NCI-H2171 treated with DMSO at 0.1 percent for 48 hours (cell line): Measurements from ENCODE around the gene MACROH2A2.

Source experiments
- DNase-seq: peaks from one replicate; lab custom pipeline; 2025; lab: John Stamatoyannopoulos, UW

The MACROH2A2 gene

DNA sequence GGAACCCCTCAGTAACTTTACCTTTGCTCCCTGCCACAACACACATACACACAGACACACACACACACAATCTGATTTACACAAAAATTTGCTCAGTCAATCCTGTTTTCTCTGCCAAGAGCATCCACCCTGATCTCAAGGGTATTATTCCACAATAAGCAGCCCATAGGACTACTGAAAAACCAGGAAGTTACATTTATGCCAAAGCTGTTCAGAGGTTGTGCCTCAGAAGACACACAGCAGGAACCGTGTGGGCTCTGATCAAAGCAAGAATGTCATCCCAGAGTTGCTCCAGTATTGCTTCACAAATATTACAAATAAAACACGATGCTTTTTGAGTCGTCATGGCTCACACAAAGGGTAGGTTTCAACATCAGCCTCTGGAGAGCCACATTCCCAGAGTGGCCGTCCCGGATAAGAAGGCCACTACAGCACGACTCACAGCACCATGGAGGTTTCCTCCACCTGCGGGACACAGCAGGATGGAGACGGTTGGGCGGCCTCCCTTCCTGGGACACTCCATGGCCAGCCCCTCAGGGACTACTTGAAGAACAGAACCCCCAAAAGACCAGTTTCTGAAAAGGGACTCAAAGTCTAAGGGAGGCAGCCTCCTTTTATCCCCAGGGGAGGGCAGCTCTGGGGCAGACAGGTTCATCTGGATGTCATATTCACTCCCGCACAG lies 78.4 kb downstream of the MACROH2A2 start:
- DNase-seq = no peak

DNA sequence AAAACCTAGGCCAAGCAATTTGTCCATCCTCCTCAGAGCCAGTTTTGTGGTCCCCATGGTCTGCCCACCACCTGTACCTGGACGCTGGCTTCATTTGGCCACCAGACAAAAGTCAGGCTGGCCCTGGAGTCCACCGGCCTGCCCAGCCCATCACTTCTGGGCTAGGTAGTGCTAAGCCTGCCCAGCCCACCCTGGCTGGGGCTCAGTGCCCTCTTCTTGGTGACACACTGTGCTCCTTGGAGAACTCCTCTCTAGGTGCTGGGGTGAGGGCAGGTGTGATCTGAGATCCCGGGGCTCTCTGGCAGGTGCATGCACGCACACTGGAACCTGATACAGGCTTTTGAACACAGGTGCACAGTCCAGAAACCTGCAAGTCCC lies 78.9 kb downstream of the MACROH2A2 start:
- DNase-seq = no peak

DNA sequence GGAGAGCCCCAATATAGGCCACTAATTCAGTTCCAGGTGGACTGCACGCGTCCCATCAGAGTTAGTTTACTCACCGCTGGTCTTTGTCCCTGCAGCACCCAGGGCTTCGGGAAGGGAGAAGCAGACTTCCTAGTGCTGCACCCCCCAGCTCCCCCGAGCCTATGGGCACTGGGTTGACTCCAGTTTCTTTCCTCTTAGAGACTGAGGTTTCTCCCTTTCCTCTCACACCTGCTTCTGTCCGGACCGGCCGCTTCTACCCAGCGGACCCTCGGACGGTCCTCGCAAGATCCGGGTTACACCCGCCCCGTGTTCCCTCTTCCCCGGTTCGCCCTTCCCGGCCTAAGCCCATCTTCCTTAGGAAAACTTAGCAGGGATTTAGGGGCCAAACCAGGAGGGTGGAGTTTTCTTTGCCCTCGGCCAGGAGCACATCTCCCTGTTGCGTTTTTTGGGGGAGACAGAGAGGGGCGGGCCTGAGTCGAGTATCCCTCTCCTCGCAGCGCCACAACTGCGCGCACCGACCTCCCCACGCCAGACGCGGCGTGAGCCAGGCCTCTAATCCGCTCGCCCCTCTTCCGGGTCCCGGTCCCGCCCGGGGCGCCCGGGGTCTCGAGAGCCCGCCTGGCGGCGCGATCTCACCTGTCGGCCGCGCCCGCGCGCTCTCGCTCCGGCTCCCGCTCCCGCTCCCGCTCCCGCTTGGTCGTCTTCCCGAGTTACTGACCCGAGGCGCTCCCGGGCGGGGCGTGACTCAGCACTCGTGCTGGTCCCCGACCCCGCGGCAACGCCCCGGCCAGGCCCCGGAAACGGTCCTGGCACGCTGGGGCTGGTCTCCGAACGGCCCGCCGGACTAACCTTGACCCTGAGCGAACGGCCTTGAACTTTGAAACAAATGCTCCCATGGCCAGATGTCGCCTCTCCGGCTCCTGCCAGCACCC lies 79.7 kb downstream of the MACROH2A2 start, which contains the start of gene AIFM2:
Gene AIFM2, minus strand, starts transcription at position 728 of the 932 bp plus-strand sequence. CDS start 8,741 bp downstream, outside the sequence.
- peak; percentile 17 for DNase-seq

DNA sequence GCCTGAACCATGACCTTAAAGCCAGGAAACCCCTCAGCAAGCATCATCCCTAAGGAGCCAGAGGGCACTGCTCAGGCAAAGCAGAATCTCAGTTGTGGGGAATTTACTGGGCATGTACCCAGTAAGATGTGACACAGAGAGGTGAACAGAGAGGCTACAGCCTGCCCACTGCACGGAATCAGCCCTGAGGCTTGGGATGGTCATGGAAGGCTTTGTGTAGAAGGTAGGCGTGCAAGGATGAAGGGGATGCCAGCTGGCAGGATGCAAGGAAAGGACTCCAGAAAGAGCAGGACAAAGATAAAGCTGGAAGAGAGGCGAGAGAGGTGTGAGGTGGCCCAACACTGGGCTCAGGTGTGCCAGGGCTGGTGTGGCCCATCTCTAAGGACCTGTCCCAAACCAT lies 82.4 kb downstream of the MACROH2A2 start:
- no peak for DNase-seq

DNA sequence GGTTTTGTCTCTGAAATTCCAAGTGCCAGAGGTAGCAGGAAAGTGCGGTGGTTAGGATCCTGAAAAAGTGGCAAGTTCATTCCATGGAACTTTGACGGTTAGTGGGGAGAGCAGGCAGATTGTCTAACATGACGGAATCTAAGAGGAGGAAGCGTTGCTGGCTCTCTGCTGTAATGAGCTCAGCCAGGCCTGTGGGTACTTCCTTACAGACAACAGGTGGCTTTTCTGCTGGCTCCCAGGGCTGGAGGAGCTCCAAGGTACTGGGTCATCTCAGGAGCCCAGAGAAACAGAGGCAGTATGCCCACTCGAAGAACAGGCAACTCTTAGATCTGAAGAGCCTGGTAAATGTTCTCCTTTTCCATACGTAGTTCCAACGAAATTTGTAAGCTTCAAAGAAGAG lies 83.0 kb downstream of the MACROH2A2 start:
- DNase-seq = no peak

DNA sequence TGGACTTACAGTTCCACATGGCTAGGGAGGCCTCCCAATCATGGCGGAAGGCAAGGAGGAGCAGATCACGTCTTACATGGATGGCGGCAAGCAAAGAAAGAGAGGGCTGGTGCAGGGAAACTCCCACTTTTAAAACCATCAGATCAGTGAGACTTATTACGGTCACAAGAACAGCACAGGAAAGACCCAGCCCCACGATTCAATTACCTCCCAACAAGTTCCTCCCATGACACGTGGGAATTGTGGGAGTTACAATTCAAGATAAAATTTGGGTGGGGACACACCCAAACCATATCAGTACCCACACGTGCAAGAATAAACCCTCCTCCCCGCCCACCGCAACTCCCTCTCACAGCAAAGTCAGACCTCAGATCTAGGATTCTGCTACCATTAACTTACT lies 84.5 kb downstream of the MACROH2A2 start:
- no peak for DNase-seq

DNA sequence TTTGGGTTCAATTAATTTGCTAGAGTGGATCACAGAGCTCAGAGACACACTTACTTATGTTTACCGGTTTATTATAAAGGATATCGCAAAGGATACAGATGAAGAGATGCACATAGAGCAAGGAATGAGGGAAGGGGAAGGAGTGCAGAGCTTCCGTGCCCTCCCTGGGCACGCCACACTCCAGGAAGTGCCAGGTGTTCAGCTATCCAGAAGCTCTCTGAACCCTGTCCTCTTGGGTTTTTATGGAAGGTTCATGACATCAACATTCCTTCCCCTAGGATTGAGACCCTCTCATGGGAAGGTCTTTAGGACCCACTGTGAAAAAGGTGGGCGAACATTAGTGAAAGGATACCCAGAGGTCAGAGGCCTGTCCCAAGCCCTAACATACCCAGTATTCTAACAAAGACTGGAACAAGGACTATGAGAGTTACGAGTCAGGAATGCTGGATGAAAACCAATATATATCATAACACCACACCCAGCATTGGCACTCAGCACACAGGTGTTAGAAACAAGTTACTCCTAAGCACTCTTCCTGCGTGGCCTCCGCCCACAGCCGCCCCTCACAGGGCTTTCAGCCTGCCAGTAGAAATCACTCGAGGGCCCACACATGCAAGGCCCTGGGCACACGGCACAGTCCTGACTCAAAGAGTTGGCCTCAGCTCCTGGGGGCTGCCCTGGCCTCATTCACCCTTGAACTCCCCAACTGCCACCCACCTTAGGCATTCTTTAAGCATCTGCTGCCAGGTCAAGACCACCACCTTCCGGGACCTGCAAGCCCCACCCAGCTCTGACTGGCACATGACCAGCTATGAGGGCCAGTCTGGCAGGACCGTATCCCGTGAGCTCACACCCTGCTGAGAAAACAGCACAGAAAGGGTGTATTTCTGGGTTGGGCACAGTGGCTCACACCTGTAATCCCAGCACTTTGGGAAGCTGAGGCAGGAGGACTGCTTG lies 85.6 kb downstream of the MACROH2A2 start:
- no peak for DNase-seq

DNA sequence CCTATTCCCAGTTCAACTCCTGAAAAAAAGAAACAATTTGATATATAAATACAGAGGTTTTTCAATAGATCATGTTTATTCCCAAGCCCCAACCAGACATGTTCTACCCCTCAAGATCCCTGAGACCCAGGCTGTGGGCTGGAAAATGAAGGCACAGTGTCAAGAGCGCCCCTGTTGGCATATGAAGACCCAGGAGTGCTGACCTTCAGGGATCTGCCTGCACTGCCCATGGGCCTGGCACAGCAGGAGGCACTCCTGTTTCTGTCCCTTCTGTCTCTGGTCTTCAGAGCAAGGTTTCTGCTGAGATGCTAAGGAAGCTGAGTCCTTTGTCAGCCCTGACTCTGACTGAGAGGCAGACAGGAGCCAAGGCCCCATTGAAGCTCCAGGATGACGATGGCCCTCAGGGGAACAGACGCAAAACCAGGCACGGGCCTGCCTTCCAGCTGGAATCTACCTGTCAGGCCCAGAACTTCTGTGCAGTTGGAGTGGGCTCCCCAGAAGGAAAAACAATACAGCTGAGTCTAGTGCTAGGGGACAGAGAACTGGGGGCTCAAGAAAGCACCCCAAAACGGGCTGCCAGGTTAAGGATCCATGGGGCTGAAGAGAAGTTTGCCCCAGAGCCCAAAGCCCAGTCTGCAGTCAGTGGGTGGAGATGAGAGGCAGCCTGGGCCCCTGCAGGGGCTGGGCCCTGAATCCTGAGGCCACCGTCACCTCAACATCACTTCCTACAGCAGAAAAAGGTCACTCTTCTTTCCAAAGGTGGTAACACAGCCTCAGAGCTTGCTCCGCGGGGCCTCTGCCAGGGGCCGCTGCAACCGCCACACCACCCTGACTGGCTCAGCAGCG lies 86.7 kb downstream of the MACROH2A2 start:
- DNase-seq = no peak

DNA sequence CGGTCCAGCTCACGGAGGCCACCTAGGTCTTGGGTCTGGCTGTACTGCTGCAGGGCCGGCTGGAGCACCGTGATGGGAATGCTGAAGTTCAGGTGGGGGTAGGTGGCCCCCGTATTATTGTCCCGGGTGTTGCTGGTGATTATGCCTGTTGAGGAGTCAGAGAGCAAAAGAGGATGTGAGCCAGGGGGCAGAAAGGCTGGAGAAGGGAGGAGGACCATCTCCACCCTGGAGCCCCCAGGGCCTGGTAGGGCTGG lies 87.3 kb downstream of the MACROH2A2 start:
- DNase-seq = no peak

DNA sequence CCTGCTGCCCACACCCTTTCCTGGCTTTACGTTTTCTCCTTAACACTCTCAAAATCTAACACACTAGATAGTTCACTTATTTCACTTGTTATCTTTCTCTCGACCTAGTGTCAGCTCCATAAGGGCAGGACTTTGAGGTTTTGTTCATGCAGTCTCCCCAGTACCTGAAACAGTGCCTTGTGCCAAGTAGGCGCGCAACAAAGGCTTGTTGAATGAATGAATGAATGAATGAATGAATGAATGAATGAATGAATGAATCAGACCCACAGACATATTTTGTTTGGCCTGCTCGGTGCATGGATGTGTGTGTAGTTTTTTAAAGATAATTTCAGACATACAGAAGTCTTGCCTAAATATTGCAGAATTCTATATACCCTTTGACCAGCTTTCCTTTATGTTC lies 87.7 kb downstream of the MACROH2A2 start:
- DNase-seq = no peak

DNA sequence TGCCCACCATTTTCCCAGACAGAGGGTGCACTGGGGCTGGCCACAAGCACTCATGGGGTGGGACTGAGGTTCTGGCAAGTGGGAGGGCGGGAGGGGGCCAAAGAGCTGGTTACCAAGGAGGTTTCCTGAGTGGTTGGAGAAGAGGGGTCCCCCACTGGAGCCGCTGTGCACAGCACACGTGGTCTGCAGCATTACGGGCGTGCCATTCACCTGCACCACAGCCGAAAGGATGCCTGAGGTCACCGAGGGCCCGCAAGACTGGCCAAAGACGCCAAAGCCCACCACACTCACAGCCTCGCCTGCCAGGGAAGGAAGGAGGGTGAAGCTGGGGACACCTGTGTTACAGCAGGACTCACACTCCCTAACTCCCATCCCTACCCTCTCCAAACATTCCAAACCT lies 89.9 kb downstream of the MACROH2A2 start:
- no peak for DNase-seq

DNA sequence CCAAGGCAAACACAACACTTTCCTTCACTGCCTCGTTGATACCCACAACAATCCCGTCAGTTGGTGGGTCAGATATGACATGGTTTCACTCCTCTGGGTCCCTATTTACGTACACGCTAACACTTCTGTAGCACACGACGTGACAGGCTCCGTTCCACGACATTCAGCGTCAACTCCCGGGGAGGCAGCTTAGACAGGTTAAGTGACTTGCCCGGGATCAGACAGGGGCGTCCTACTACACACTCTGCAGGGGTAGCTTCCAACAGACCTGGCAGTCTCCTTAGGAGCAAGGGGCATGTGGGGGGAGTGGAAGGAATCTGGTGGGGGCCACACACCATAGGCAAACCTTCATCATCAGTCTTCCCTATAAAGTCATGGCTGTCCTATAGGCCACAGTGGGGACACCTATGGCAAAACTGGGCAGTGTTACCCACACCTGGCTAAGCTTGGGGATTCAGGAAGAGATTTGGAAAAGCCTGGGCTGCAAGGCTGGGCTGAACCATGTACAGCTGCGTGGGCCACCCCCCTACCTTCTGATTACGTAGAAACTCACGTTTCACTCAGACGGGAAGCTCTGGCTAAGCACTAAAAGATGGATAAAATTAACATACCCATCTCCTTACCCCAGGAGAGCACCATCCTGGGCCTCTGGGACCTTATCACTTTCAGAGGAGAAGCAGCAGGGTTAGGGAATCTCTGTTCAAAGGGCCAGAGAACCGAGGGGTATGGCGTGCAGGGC lies 91.9 kb downstream of the MACROH2A2 start:
- DNase-seq = no peak

DNA sequence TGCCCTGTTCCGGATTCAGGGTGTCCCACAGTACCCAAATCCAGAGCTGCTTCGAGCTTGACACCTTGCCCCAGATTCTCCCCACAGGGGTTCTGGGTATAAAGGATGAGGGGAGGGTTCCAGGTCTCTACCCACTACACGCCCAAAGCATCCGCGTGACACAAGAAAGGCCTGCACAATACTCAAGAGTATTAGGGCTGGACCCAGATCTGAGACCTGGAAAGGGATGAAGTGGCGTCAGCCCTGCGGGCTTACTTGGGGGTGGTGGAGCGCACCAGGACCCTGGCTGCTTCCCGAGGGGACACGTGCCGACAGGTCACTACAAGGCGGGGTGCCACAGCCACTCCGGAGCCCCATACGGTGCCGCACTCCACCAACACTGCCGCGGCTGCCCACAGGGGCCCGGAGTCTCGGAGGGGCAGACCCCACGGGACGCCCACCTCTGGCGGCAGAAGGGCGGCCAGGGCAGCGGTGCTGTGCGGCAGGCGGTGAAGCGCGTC lies 92.6 kb downstream of the MACROH2A2 start:
- DNase-seq = no peak

DNA sequence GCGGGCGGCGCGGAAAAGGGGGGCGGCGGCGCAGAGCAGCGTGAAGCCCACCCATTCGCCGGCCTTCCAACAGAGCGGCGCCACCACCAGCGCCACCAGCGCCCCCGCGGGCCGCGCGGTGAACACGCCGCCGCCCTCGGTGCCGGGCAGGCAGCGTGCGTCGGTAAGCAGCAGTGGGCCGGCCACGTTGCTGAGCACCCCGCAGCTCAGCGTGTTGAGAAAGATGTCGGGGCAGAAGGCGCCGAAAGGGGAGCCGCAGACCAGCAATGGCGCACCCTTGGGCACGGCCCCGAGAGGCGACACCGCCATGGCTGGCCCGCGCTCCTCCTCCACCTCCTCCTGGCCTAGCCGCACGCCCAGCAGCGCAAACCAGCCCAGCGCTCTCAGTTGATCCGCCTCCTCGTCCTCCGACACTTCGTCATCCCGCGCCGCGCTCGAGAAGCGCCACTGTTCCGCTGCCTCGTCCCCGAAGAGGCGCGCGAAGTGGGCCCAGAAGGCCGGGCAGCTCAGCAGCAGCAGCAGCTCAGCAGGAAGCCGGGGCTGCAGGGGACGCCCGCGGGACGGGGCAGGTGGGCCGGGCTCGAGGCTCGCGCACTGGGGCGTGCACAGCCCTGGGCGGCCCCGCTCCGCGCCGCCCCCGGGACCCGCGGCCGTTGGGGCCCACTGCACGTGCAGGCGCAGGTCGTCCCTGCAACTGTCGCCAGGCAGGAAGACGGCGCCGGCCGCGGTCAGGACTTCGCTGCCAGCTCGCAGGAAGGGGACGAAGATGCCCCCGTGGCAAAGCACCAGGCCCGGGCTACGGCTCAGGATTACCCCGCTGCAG lies 93.2 kb downstream of the MACROH2A2 start:
- DNase-seq = peak; percentile 50

DNA sequence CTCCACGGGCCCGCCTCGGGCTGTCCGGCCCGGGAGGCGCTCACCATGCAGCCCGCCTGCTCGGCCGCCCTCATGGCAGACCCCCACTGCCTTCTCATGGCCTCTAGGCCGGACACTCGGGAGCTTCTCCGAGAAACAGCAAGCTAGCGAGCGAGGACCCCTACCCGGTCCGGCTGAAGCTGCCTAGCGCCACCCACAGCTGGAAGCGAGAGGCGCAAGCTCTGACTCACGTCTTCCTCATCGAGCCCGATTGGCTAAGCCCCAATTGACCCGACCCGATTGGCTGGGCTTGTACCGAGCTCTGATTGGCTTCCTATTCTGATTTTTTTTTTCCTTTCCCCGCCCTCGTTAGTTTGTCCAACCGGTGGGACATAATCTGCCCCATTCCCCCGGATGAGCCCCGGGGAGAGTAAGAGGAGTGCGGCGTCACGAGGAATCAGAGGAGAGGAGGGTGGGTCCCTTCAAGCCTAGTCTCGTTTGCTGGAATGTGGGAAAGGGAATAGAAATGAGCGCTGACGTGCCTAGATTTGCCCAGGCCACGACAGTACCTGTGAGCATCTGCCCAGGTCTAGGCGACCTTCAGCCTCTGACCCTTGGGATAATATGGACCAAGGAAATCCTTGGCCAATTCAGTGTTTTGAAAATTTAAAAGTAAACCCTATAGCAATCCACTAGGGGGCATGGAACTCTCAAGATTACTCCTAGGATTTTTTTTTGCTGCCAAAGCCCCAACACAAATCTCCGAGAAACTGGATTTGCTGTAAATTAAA lies 94.0 kb downstream of the MACROH2A2 start, which contains the start of gene TYSND1:
Gene TYSND1, minus strand, starts transcription at position 212 of the 770 bp plus-strand sequence. Its CDS starts 114 bp downstream, at position 98.
- DNase-seq = peak; percentile 96

DNA sequence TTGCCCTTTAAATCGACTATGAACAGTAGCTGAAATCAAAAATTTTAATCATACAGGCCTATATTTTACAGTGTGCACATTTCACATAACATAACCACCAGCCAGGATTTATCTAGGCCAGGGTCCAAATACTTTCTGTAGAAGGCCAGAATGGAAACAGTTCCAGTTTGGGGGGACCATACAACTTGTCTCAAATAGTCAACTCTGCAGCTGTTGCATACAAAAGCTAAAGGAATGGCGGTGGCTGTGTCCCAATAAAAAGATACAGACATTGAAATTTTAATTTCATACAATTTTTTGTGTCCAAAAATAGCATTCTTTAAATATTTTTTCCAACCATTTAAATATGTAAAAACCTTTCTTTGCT lies 94.6 kb downstream of the MACROH2A2 start:
- no peak for DNase-seq

DNA sequence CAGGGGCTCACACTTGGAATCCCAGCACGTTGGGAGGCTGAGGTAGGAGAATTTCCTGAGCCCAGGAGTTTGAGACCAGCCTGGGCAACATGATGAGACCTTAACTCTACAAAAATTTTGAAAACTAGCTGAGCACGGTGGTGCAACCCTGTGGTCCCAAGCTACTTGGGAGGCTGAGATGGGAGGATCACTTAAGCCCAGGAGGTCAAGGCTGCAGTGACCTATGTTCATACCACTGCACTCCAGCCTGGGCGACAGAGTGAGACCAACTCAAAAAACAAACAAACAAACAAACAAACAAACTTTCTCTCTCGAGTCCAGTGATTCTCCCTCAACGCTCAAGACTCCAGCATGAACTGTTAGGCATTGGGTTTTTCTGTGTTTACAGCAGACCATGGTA lies 95.9 kb downstream of the MACROH2A2 start:
- no peak for DNase-seq

DNA sequence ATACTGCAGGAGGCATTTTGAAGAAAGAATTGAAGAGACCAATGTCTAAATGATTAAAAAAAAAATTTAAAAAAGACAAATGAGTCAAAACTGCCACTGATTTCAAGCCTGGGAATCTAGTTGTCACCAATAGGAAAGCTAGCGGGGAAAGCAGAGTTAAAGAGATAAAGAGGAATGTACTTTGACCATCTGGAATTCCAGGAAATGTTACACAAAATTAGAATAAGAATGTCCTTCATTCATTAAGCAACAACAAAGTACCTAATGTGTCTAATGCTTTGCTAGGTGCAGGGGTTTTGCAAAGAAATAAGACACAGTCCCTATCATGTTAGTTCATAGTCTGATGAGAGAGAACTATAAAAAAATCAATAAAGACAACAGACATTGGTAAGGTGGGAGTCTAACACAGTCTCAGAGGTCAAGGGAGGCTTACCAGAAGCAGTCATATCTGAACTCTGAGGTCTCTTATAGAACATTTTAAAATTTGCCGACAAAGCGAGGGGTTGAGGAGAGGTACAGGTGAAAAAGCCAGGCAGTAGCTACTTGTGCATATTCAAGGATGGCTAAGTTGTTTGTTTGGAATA lies 102.7 kb downstream of the MACROH2A2 start:
- DNase-seq = no peak
